Measurements from ENCODE around the gene ATXN3. TPM values are rescaled to one million over a fixed set of nuclear protein-coding genes. Genes with fewer than 3 reads are reported as not detected.

ATXN3 gene
- total and polyA plus RNA-seq, 2 of the 13 experiments (the other 11 are each of a cell fraction or from before 2014, with no cell fraction given): 14.9 to 17.3 TPM

- TF ChIP-seq ZNF142 (CRISPR knock-in tag; IDR thresholded peaks at IDR 0.05) (peak; percentile 45; the same call in 1 of the 2 replicates), ZNF75D (CRISPR knock-in tag; IDR thresholded peaks at IDR 0.05; ENCODE audit: borderline replicate concordance) (no peak), ZNF546 (CRISPR knock-in tag; conservative IDR thresholded peaks at IDR 0.05) (peak; percentile 91), ZC3H13 (CRISPR knock-in tag; IDR thresholded peaks at IDR 0.05) (peak; percentile 65; the same call in 1 of the 2 replicates), TFDP2 (CRISPR knock-in tag; IDR thresholded peaks at IDR 0.05) (peak; percentile 88), TP53 (CRISPR knock-in tag; conservative IDR thresholded peaks at IDR 0.05) (peak; percentile 75; the same call in 1 of the 2 replicates), ZNF878 (CRISPR knock-in tag; IDR thresholded peaks at IDR 0.05) (peak; percentile 70; the same call in 1 of the 2 replicates), GATAD1 (CRISPR knock-in tag; IDR thresholded peaks at IDR 0.05) (peak; percentile 95), ETV5 (CRISPR knock-in tag; IDR thresholded peaks at IDR 0.05; ENCODE audit: borderline replicate concordance) (peak; percentile 64), ZNF572 (CRISPR knock-in tag; IDR thresholded peaks at IDR 0.05) (no peak), ZNF549 (CRISPR knock-in tag; IDR thresholded peaks at IDR 0.05) (0 out of 2 replicates have a peak, but pooled peaks have one; percentile 5), HHEX (CRISPR knock-in tag; IDR thresholded peaks at IDR 0.05) (no peak), SPEN (CRISPR knock-in tag; IDR thresholded peaks at IDR 0.05; ENCODE audit: low read depth) (peak; percentile 89), ZFP90 (CRISPR knock-in tag; IDR thresholded peaks at IDR 0.05; ENCODE audit: borderline replicate concordance) (peak; percentile 65; the same call in 1 of the 2 replicates), PHF8 (CRISPR knock-in tag; IDR thresholded peaks at IDR 0.05) (peak; percentile 99), ZNF574 (CRISPR knock-in tag; IDR thresholded peaks at IDR 0.05) (peak; percentile 100), ZFX (CRISPR knock-in tag; IDR thresholded peaks at IDR 0.05; ENCODE audit: low read depth) (peak; percentile 98), ZNF205 (CRISPR knock-in tag; IDR thresholded peaks at IDR 0.05) (peak; percentile 67; the same call in 1 of the 2 replicates), TBX2 (CRISPR knock-in tag; IDR thresholded peaks at IDR 0.05; ENCODE audit: borderline replicate concordance) (peak; percentile 77)
Measured at GRCh38 chr14:92039719-92040430, 66.5 kb downstream of the ATXN3 start, which contains the start of gene TRIP11 (continued).

Data from HepG2 (cell line).